HepG2 (cell line): ENCODE results near the gene ST3GAL5. TPM values are rescaled to one million over a fixed set of nuclear protein-coding genes. Genes with fewer than 3 reads are reported as not detected.

Source experiments
- BCL6 ChIP-seq: IDR thresholded peaks from 2 replicates; pipeline ENCODE4 v1.6.1; 2016; ENCODE audit warnings: missing genetic modification reagents, missing compliant biosample characterization
- CBX5 ChIP-seq: sonication (generic); formaldehyde crosslinking; IDR thresholded peaks from 2 replicates; pipeline ENCODE4 v1.4.0; 2020; ENCODE audit warnings: missing genetic modification reagents, borderline replicate concordance
- ELF3 ChIP-seq: IDR thresholded peaks from 2 replicates; pipeline ENCODE4 v1.6.1; 2016; ENCODE audit warnings: missing genetic modification reagents, missing compliant biosample characterization
- KIAA2018 ChIP-seq: sonication (generic); formaldehyde crosslinking; IDR thresholded peaks from 2 replicates; pipeline ENCODE4 v1.5.0; 2020; ENCODE audit warnings: mild to moderate bottlenecking, missing genetic modification reagents, borderline replicate concordance
- NBN ChIP-seq: fragments of 450-650 bp; conservative IDR thresholded peaks from 2 replicates; pipeline ENCODE4 v1.6.1; 2017
- NCOA2 ChIP-seq: sonication (generic); formaldehyde crosslinking; IDR thresholded peaks from 2 replicates; pipeline ENCODE4 v1.8.0; 2022; ENCODE audit warnings: inconsistent platforms
- NFIC ChIP-seq: IDR thresholded peaks from 2 replicates; pipeline ENCODE4 v1.6.1; 2012; ENCODE audit warnings: mild to moderate bottlenecking, low read length, inconsistent platforms
- NR2C2 ChIP-seq: sonication (generic); formaldehyde crosslinking; IDR thresholded peaks from 2 replicates; pipeline ENCODE4 v1.4.0; 2020; ENCODE audit warnings: missing genetic modification reagents, mild to moderate bottlenecking, moderate library complexity, borderline replicate concordance
- TFAP4 ChIP-seq: sonication (generic); IDR thresholded peaks from 2 replicates; pipeline ENCODE4 v1.6.1; 2016; ENCODE audit warnings: low read depth, borderline replicate concordance
- ZBTB42 ChIP-seq: sonication (generic); formaldehyde crosslinking; IDR thresholded peaks from 2 replicates; pipeline ENCODE4 v1.5.0; 2020; ENCODE audit warnings: mild to moderate bottlenecking, missing genetic modification reagents
- ZNF160 ChIP-seq: sonication (generic); formaldehyde crosslinking; IDR thresholded peaks from 2 replicates; pipeline ENCODE4 v1.8.0; 2022; ENCODE audit warnings: mild to moderate bottlenecking, inconsistent platforms, missing genetic modification reagents
- ZNF280D ChIP-seq: sonication (generic); formaldehyde crosslinking; IDR thresholded peaks from 2 replicates; pipeline ENCODE4 v1.5.1; 2020; ENCODE audit warnings: mild to moderate bottlenecking, missing genetic modification reagents
- ZNF343 ChIP-seq: sonication (generic); formaldehyde crosslinking; IDR thresholded peaks from 2 replicates; pipeline ENCODE4 v1.4.0; 2020; ENCODE audit warnings: mild to moderate bottlenecking, missing genetic modification reagents
- ZNF414 ChIP-seq: sonication (generic); formaldehyde crosslinking; IDR thresholded peaks from 2 replicates; pipeline ENCODE4 v1.5.0; 2020; ENCODE audit warnings: missing genetic modification reagents
- ZNF496 ChIP-seq: sonication (generic); formaldehyde crosslinking; IDR thresholded peaks from 2 replicates; pipeline ENCODE4 v1.8.1; 2023; ENCODE audit warnings: mild to moderate bottlenecking, moderate library complexity, missing genetic modification reagents; ENCODE audit not compliant: insufficient replicate concordance
- ZNF558 ChIP-seq: sonication (generic); formaldehyde crosslinking; IDR thresholded peaks from 2 replicates; pipeline ENCODE4 v1.9.0; 2022; ENCODE audit warnings: mild to moderate bottlenecking, missing genetic modification reagents, borderline replicate concordance
- polyA plus RNA-seq, 8 experiments: library from polyadenylated mRNA; depleted of rRNA in 3 of 8; stranded (reverse) in 7 of 8; unstranded in 1 of 8; fragments of >200 nt; fragmentation: Illumina TruSeq in 4 of 8; extraction: Trizol in 4 of 8; gene quantifications; 2 replicates each; pipeline versions ENCODE4 v1.2.1 to v1.2.3, GENCODE V29; 2011 to 2016; ENCODE audit warnings: low read depth in 4 of 8, missing spikeins in 1 of 8, mixed read lengths in 1 of 8; ENCODE audit not compliant: insufficient read depth in 1 of 8
- total RNA-seq, 5 experiments: library from RNA; depleted of rRNA; stranded (reverse); fragments of >200 nt; fragmentation: Illumina TruSeq; extraction: Trizol; gene quantifications; 2 replicates each; pipeline ENCODE4 v1.2.3, GENCODE V29; 2016; ENCODE audit warnings: low read depth in 1 of 5

ST3GAL5 gene
- total and polyA plus RNA-seq, 2 of the 13 experiments (the other 11 are each of a cell fraction or from before 2014, with no cell fraction given), result 1.3 to 2.0 TPM

GRCh38 chr2:85806358-85807118 is 82.3 kb downstream of the ST3GAL5 start (continued):
- TF ChIP-seq KIAA2018 (CRISPR knock-in tag) (no peak), ZNF558 (CRISPR knock-in tag) (no peak), ZNF414 (CRISPR knock-in tag) (no peak), CBX5 (no peak), BCL6 (CRISPR knock-in tag) (peak; percentile 56), ZNF280D (CRISPR knock-in tag) (0 out of 2 replicates have a peak, but pooled peaks have one; percentile 55), NFIC (0 out of 2 replicates have a peak, but pooled peaks have one; percentile 37), ZBTB42 (CRISPR knock-in tag) (no peak), NBN (no peak), ELF3 (peak; percentile 77), NCOA2 (CRISPR knock-in tag) (peak; percentile 46; the same call in 1 of the 2 replicates), TFAP4 (no peak), ZNF496 (CRISPR knock-in tag) (no peak), ZNF160 (CRISPR knock-in tag) (no peak), NR2C2 (CRISPR knock-in tag) (peak; percentile 25; the same call in 1 of the 2 replicates), ZNF343 (CRISPR knock-in tag) (no peak)
